PFSK-1 (cell line): ENCODE measurements around the gene LTBP3.

Source experiments
- FOXP2 ChIP-seq: optimal IDR thresholded peaks from 2 replicates; pipeline ENCODE3; 2011; ENCODE audit warnings: borderline replicate concordance, control low read depth, inconsistent platforms; ENCODE audit not compliant: insufficient read depth; ENCODE audit errors: extremely low read length, extremely low read depth
- POLR2AphosphoS5 ChIP-seq: IDR thresholded peaks from 2 replicates; pipeline ENCODE4 v1.6.1; 2012; ENCODE audit warnings: low read depth, mild to moderate bottlenecking, control low read depth, low read length, moderate library complexity
- SIN3A ChIP-seq: IDR thresholded peaks from 2 replicates; pipeline ENCODE4 v1.6.1; 2012; ENCODE audit warnings: mild to moderate bottlenecking, low read length, moderate library complexity, borderline replicate concordance; ENCODE audit not compliant: insufficient read depth
- TAF1 ChIP-seq: IDR thresholded peaks from 2 replicates; pipeline ENCODE4 v1.6.1; 2012; ENCODE audit warnings: low read length, control low read depth, borderline replicate concordance; ENCODE audit not compliant: insufficient read depth
- TF ChIP-seq, protein P1 (sequence below), 2 experiments: IDR thresholded peaks; 2 replicates each; pipeline versions ENCODE4 v1.6.1 to v1.8.0; 2011 to 2012; ENCODE audit warnings: low read depth in 2 of 2, low read length in 2 of 2, control low read depth in 1 of 2, inconsistent platforms in 1 of 2, mild to moderate bottlenecking in 1 of 2, moderate library complexity in 1 of 2; ENCODE audit not compliant: insufficient read depth in 1 of 2

Gene LTBP3

GRCh38 chr11:65584723-65585171 is 26.6 kb upstream of the LTBP3 start:
- no peak for TF ChIP-seq POLR2AphosphoS5
- TF ChIP-seq, protein P1, sequence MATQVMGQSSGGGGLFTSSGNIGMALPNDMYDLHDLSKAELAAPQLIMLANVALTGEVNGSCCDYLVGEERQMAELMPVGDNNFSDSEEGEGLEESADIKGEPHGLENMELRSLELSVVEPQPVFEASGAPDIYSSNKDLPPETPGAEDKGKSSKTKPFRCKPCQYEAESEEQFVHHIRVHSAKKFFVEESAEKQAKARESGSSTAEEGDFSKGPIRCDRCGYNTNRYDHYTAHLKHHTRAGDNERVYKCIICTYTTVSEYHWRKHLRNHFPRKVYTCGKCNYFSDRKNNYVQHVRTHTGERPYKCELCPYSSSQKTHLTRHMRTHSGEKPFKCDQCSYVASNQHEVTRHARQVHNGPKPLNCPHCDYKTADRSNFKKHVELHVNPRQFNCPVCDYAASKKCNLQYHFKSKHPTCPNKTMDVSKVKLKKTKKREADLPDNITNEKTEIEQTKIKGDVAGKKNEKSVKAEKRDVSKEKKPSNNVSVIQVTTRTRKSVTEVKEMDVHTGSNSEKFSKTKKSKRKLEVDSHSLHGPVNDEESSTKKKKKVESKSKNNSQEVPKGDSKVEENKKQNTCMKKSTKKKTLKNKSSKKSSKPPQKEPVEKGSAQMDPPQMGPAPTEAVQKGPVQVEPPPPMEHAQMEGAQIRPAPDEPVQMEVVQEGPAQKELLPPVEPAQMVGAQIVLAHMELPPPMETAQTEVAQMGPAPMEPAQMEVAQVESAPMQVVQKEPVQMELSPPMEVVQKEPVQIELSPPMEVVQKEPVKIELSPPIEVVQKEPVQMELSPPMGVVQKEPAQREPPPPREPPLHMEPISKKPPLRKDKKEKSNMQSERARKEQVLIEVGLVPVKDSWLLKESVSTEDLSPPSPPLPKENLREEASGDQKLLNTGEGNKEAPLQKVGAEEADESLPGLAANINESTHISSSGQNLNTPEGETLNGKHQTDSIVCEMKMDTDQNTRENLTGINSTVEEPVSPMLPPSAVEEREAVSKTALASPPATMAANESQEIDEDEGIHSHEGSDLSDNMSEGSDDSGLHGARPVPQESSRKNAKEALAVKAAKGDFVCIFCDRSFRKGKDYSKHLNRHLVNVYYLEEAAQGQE (IDR thresholded peaks at IDR 0.05; ENCODE audit: insufficient read depth in 1 of 2, low read depth in 2 of 2, low read length in 2 of 2): no peak
- no peak for TF ChIP-seq SIN3A
- TF ChIP-seq FOXP2: no peak
- TF ChIP-seq TAF1: no peak

GRCh38 chr11:65584106-65584505 is 25.9 kb upstream of the LTBP3 start:
- TF ChIP-seq TAF1 (no peak), SIN3A (no peak), FOXP2 (no peak), POLR2AphosphoS5 (no peak)
- TF ChIP-seq, protein P1 (IDR thresholded peaks at IDR 0.05; ENCODE audit: insufficient read depth in 1 of 2, low read depth in 2 of 2, low read length in 2 of 2): no peak

DNA sequence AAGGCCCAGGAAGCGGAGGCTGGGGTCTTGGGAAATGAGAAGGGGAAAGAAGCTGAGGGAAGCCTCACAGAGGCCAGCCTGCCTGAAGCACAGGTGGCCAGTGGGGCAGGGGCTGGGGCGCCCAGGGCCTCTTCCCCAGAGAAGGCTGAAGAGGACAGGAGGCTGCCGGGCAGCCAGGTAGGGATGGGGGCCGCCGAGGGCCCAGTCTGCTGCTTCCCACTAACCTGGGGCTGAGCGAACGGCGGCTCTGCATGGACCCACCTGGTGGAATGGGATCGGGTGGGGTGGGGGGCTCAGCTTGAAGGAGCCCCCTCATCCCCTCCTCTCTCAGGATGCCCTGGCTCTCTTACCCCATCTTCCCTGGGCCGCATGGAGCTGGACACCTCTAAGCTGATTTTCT is 25.4 kb upstream of the LTBP3 start:
- no peak for TF ChIP-seq TAF1
- TF ChIP-seq SIN3A: no peak
- TF ChIP-seq FOXP2: no peak

DNA sequence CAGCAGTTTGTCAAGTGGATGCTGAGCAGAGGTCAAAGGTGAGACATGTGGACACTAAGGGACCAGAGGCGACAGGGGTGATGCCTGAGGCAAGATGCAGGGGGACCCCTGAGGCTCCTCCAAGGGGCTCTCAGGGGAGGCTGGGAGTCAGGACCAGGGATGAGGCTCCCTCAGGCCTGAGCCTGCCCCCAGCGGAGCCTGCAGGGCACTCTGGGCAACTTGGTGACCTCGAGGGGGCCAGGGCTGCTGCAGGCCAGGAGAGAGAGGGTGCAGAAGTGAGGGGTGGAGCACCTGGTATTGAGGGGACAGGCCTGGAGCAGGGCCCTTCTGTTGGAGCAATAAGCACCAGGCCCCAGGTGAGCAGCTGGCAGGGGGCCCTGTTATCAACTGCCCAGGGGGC is 23.8 kb upstream of the LTBP3 start:
- no peak for TF ChIP-seq POLR2AphosphoS5
- TF ChIP-seq SIN3A: no peak
- TF ChIP-seq, protein P1 (IDR thresholded peaks at IDR 0.05; ENCODE audit: insufficient read depth in 1 of 2, low read depth in 2 of 2, low read length in 2 of 2): no peak
- TF ChIP-seq TAF1: no peak
- TF ChIP-seq FOXP2: no peak

DNA sequence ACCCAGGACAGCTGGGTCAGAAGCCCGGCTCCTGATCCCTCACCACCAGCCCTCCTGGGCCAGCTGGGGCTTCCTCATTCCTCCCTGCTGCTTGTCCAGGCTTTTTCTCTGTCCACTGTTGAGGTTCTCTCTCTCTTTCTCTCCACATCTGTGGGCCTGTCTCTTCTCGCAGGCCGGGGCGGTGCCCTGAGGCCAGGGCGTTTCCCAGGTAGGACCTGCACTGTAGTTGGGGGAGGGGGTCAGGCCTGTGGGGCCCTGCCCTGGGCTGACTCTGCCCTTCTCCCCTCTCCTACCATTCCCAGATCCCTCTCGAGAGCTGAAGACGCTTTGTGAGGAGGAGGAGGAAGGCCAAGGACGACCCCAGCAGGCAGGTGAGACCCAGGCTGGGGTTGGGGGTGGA is 22.6 kb upstream of the LTBP3 start:
- TF ChIP-seq, protein P1 (IDR thresholded peaks at IDR 0.05; ENCODE audit: insufficient read depth in 1 of 2, low read depth in 2 of 2, low read length in 2 of 2): no peak
- no peak for TF ChIP-seq TAF1
- TF ChIP-seq FOXP2: no peak
- TF ChIP-seq POLR2AphosphoS5: no peak
- TF ChIP-seq SIN3A: no peak
